Measurements from ENCODE around the gene MINAR1. TPM values are rescaled to one million over a fixed set of nuclear protein-coding genes. Genes with fewer than 3 reads are reported as not detected.

MINAR1 gene
- total RNA-seq, 1 donor from 2014 or later, result 1.5 TPM

GRCh38 chr15:79459666-79460065 lies 27.5 kb downstream of the MINAR1 start:
- no peaks in the 10 kb centered on the region for H3K36me3 Mint-ChIP-seq
- no peak overlapping the region for H3K4me3 Mint-ChIP-seq
- no peak for DNase-seq (ENCODE audit: low spot score)

GRCh38 chr15:79463043-79463780 lies 31.1 kb downstream of the MINAR1 start:
- H3K4me2 ChIP-seq, result no peak overlapping the region

More at GRCh38 chr15:79459666-79460065, 27.5 kb downstream of the MINAR1 start:
- Histone ChIP-seq H4K20me1 (ENCODE audit: low read depth) (no peaks in the 10 kb centered on the region), H3K9me3 (ENCODE audit: low read depth) (no peaks in the 10 kb centered on the region), H3K36me3 (no peaks in the 10 kb centered on the region), H3K27me3 (no peaks in the 10 kb centered on the region), H3K9ac (no peak overlapping the region), H3F3A (ENCODE audit: low read depth) (no peaks in the 10 kb centered on the region), H3K4me3 (no peak overlapping the region), H3K27ac (no peak overlapping the region), H2AFZ (replicated peaks) (no peak overlapping the region), H3K4me1 (no peaks in the 10 kb centered on the region), H3K79me2 (ENCODE audit: low read depth) (no peaks in the 10 kb centered on the region), H3K4me2 (no peak overlapping the region)
- Mint-ChIP-seq H3K27ac (no peak overlapping the region), H3K9me3 (no peaks in the 10 kb centered on the region), H3K27me3 (ENCODE audit: insufficient read depth, low read depth) (peaks cover 2% of the 10 kb centered on the region), H3K4me1 (no peaks in the 10 kb centered on the region)
- TF ChIP-seq CTCF (IDR thresholded peaks at IDR 0.05) (no peak), EZH2 (IDR thresholded peaks at IDR 0.05) (no peak), EZH2phosphoT487 (IDR thresholded peaks at IDR 0.05) (no peak)

GRCh38 chr15:79463781-79464270 lies 31.7 kb downstream of the MINAR1 start:
- Histone ChIP-seq H3K4me2 (no peak overlapping the region), H3K4me3 (no peak overlapping the region), H3K27me3 (no peaks in the 10 kb centered on the region), H4K20me1 (ENCODE audit: low read depth) (no peaks in the 10 kb centered on the region), H2AFZ (replicated peaks) (no peak overlapping the region), H3K9me3 (ENCODE audit: low read depth) (no peaks in the 10 kb centered on the region), H3F3A (ENCODE audit: low read depth) (no peaks in the 10 kb centered on the region), H3K79me2 (ENCODE audit: low read depth) (no peaks in the 10 kb centered on the region), H3K27ac (no peak overlapping the region), H3K9ac (no peak overlapping the region), H3K4me1 (no peaks in the 10 kb centered on the region), H3K36me3 (no peaks in the 10 kb centered on the region)
- Mint-ChIP-seq H3K9me3 (no peaks in the 10 kb centered on the region), H3K27me3 (ENCODE audit: insufficient read depth, low read depth) (peaks cover 2% of the 10 kb centered on the region), H3K27ac (no peak overlapping the region), H3K4me1 (no peaks in the 10 kb centered on the region), H3K4me3 (no peak overlapping the region), H3K36me3 (no peaks in the 10 kb centered on the region)
- no peak for DNase-seq (ENCODE audit: low spot score)
- TF ChIP-seq CTCF (IDR thresholded peaks at IDR 0.05) (no peak), EZH2phosphoT487 (IDR thresholded peaks at IDR 0.05) (no peak), EZH2 (IDR thresholded peaks at IDR 0.05) (no peak)

More at GRCh38 chr15:79463043-79463780, 31.1 kb downstream of the MINAR1 start:
- Histone ChIP-seq H2AFZ (replicated peaks) (no peak overlapping the region), H3K4me1 (no peaks in the 10 kb centered on the region), H3K4me3 (no peak overlapping the region), H3K27ac (no peak overlapping the region), H3K9ac (no peak overlapping the region), H3K79me2 (ENCODE audit: low read depth) (no peaks in the 10 kb centered on the region), H3F3A (ENCODE audit: low read depth) (no peaks in the 10 kb centered on the region), H3K9me3 (ENCODE audit: low read depth) (no peaks in the 10 kb centered on the region), H3K36me3 (no peaks in the 10 kb centered on the region), H4K20me1 (ENCODE audit: low read depth) (no peaks in the 10 kb centered on the region), H3K27me3 (no peaks in the 10 kb centered on the region)
- no peaks in the 10 kb centered on the region for H3K4me1 Mint-ChIP-seq
- no peaks in the 10 kb centered on the region for H3K36me3 Mint-ChIP-seq
- DNase-seq (ENCODE audit: low spot score), result no peak
- no peaks in the 10 kb centered on the region for H3K9me3 Mint-ChIP-seq
- no peak overlapping the region for H3K4me3 Mint-ChIP-seq
- peaks cover 2% of the 10 kb centered on the region for H3K27me3 Mint-ChIP-seq (ENCODE audit: insufficient read depth, low read depth)
- no peak overlapping the region for H3K27ac Mint-ChIP-seq
- TF ChIP-seq EZH2phosphoT487 (IDR thresholded peaks at IDR 0.05) (no peak), CTCF (IDR thresholded peaks at IDR 0.05) (no peak), EZH2 (IDR thresholded peaks at IDR 0.05) (no peak)
